HL-60/S4 treated with phorbol 12-myristate 13-acetate at 8.2 ng/mL for 4 days and 3 days (cell line): Measurements from ENCODE around the gene TMPO.
"Not testable (repeated sequence)": the region's sequence is repeated elsewhere in the genome, so short reads cannot be mapped to it uniquely, and the experiment has no call there.

Experiments used
- in situ Hi-C: fragments of 300-500 bp; cut with MboI; formaldehyde crosslinking; loops from 2 replicates; pipeline ENCODE4 v1.15.0; 2022; ENCODE audit warnings: low sequenced_read_pairs

The TMPO gene, protein sequence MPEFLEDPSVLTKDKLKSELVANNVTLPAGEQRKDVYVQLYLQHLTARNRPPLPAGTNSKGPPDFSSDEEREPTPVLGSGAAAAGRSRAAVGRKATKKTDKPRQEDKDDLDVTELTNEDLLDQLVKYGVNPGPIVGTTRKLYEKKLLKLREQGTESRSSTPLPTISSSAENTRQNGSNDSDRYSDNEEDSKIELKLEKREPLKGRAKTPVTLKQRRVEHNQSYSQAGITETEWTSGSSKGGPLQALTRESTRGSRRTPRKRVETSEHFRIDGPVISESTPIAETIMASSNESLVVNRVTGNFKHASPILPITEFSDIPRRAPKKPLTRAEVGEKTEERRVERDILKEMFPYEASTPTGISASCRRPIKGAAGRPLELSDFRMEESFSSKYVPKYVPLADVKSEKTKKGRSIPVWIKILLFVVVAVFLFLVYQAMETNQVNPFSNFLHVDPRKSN

DNA sequence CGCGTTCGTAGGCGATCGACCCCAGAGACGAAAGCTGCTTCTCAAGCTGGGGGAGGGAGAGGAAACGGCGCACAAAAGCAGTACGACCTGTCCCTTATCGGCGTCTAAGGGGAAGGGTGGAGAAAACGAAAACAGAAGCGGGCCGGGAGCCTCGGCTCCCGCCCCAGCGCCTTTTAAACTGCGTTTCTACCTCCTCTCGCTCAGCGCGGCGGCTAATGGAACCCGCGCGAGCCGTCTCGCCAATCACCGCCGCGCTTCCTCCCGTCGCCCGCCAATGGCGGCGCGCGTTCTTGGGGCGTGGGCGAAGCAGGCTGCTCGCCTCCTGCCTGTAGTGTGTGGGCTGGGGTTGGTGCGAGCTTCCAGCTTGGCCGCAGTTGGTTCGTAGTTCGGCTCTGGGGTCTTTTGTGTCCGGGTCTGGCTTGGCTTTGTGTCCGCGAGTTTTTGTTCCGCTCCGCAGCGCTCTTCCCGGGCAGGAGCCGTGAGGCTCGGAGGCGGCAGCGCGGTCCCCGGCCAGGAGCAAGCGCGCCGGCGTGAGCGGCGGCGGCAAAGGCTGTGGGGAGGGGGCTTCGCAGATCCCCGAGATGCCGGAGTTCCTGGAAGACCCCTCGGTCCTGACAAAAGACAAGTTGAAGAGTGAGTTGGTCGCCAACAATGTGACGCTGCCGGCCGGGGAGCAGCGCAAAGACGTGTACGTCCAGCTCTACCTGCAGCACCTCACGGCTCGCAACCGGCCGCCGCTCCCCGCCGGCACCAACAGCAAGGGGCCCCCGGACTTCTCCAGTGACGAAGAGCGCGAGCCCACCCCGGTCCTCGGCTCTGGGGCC lies at the start of gene TMPO:
Gene TMPO (plus strand): TSS at position 304 of the 824 bp plus-strand sequence. CDS start 278 bp downstream, at position 582.
- in situ Hi-C loops = no loop called here

DNA sequence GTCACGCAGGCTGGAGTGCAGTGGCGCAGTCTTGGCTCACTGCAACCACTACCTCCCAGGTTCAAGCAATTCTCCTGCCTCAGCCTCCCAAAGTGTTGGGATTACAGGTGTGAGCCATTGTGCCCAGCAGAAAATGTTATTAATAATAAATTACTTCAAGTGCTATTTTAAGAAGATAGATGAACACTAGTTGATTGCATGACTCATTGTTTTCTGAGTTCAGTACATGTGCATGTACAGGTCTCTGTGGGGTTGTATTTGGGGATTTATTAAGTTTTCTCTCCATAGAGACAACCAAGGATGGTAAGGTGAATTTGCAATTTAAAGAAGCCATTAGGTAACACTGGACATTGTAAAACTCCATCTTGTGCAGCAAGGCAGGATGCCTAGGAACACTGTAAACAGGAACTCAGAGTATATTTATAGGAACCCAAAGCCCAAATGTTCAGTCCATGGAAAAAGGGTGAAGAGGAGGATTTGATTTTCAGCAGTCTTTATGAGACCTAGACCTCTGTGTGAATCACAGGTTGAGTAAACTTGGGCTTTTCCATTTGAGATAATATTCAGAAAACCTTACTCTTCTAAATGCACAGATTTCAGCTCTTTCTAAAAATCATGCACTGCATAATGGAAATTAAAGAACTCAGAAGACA lies 49.3 kb upstream of the TMPO start:
- in situ Hi-C loops = no loop called here

DNA sequence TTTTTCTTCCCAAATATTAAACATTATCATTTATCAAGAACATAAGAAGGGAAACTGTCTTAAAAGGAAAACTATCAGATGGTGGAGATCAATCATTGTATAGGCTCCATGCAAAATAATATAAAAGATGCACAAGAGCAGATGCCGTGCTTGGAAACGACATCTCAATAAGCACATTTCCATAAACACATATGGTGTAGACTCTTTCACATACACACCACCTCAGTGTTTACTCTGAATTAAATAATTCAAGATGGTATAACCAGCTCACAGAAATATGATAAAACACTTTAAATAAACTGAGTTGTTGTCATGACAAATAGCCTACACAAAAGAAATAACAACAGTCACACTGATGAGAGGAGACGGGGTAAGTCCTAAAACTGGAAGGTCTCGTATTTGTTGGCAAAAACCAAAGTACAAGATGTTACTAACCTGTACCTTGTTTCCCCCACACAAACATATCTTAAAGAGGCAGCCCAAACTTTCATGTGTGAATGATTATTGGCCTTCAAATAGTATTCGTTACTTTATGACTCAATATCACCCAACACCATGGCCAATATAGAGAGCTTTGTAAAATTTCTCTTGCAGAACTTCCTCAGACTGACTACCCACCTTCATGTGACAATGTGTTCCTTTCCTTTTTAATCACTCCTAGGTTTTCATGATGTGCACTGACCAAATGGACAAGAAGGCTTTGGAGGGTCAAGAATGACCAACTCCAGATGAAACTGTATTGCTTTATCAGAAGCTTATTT lies 48.6 kb upstream of the TMPO start:
- in situ Hi-C loops = no loop called here

DNA sequence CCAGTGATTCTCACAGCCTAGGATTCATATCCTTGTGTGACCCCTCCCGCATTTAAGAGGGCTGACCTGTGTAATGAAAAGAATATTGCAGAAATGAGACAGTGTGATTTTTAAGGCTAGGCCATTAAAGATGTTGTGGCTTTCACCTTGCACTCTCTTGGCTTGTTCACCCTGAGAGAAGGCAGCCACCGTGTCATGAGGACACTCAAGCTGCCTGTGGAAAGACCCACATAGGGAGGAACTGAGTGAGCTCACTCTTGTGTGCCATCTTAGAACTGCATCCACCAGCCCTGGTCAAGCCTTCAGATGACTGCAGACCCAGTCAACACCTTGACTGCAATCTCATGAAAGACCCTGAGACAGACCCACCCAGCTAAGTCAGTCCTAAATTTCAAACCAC lies 46.3 kb upstream of the TMPO start:
- in situ Hi-C loops = no loop called here

DNA sequence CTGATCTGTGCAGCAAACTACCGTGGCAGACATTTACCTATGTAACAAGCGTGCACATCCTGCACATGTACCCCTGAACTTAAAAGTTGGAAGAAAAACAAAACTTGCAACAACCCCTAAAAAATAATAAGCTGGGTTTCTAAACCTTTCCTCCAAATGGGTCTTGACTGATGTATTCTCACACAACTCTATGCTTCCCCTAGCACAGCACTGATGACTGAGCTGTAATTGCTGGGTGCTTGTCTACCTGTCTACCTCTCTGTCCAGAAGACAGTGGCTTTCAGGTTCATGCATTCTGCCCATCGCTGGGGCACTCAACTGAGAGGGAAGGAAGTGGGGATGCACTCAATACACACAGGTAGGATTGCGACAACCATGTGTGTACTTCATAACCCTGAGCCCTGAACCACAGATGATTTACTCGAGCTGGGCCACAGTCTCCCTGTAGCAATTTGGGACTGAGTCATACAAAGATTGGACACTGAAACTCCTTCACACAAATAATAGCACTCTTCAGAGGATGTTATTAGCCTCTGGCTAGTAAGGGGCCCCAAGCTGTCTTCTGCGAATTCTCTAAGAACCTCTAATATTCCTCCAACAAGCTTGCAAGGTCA lies 44.8 kb upstream of the TMPO start:
- in situ Hi-C loops = no loop called here

DNA sequence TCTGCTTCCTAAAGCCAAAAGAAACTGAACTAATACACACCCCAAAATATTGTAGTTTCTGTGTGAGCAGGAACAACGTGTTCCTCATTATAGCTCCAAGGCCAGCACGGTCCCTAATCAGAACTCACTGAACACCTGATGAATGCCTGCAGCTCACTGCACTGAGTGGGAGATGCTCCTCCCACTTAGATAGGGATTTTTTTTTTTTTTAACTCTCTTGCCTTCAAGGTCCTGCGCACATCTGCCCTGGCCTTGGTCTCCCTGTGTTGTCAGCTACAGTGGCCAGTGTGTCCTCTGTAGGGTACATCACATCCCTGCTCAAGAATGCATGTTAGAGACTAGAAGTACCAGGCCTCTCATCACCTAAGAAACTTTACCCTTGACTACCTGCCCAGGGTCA lies 44.3 kb upstream of the TMPO start:
- in situ Hi-C loops = no loop called here

DNA sequence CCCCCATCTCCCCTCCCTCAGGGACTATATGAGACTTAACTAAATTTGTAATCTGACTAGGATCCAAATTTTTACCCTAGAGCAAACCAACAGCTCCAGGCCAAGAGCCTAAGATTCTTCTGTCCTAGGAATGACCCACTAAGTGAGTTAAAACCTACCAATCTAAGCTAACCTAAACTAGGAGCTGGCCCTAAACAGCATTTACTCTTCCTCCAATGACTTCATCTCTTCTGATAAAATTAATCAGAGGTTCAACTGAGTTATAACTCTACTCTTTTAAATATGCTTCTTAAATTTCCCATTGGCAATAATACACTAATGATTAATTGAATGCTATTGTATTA lies 39.9 kb upstream of the TMPO start:
- in situ Hi-C loops = no loop called here

DNA sequence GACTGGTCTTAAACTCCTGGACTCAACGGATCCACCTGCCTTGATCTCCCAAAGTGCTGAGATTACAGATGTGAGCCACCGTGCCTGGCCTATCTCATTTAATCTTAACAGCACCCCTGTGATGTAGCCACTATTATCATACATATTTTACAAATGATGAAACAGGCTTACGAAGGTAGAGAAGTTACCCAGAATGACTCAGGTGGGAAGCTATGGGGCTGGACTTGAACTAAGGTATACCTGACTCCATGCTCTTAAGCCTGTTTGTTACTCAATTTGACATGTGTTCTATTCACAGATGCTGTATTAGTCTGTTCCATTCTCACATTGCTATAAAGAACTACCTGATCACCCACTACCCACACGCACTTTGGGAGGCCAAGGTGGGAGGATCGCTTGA lies 36.8 kb upstream of the TMPO start:
- in situ Hi-C loops = no loop called here

DNA sequence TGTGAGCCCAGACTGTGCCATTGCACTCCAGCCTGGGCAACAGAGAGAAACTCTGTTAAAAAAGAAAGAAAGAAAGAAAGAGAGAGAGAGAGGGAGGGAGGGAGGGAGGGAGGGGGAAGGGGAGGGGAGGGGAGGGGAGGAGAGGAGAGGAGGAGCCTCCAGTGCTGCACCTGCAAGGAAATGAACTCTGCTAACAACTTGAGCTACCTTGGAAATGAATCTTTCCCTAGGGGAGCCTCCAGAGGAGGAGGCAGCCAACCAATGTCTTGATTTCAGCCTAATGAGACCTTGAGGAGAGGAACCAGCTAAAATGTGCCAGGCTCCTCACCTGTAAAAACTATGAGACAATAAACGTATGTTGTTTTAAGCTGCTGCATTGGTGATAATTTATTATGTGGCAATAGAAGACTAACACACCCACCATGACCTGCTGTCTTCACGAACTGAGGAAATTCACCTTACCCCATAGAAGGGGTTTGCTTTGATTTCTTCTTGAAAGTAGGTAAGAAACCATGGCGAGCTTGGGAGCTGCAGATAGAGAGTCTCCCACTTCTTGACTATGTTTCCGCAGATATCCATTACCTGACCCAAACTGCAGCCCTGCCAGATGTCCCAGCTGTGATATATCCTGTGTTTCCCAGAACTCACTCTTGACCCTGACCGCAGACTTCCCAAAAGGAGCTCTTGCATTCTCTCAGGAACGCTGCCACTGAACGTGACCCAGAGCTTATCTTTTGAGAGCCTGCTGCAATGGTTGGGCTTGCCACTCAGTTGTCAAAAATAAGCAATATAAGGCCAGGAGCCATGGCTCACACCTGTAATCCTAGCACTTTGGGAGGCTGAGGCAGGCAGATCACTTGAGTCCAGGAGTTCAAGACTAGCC lies 31.5 kb upstream of the TMPO start:
- in situ Hi-C loops = no loop called here

DNA sequence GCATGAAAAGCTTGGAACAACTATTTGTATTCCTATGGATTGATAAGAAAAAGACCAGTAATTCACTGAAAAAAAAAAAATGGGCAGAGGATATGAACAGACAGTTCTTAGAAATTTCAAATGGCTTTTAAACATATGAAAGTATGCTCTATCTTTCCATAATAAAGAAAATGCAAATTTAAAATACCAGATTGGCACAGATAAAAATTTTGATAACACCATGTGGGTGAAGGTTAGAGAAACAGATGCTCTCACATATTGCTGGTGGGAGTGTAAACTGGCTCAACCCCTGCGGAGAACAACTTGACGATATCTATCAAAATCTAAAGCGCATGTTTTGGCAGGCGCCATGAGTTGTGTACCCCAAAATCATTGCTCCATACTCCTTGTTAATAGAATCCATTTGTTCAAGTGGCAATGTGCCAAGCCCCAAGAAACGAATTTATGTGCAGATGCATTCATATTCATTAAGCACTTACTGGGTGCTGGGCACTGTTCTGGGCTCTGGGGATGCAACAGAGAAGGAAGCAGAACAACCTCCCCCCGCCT lies 29.5 kb upstream of the TMPO start:
- in situ Hi-C loops = no loop called here

DNA sequence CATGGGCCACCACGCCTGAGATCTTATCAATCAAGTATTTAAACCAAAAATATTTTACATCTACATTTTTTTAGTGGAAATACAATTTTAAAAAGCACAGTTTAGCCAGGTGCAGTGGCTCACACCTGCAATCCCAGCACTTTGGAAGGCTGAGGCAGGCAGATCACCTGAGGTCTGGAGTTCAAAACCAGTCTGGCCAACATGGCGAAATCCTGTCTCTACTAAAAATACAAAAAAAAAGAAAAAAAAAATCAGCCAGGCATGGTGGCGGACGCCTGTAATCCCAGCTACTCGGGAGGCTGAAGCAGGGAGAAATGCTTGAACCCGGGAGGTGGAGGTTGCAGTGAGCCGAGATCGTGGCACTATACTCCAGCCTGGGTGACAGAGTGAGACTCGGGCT lies 27.0 kb upstream of the TMPO start:
- in situ Hi-C loops = not testable (repeated sequence)

DNA sequence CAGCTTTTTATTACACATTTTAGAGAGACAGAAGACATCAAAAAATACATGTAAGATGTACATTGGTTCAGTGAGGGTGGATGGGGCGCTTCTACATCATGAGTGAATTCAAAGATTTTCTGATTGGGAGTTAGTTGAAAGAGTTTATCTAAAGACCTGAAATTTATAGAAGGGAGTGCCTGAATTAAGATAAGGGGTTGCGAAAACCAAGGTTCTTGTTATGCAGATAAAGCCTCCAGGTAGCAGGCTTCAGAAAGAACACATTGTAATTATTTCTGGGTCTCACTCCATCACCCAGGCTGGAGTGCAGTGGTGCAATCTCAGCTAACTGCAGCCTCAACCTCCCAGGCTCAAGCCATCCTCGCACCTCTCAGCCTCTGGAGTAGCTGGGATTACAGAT lies 26.2 kb upstream of the TMPO start:
- in situ Hi-C loops = no loop called here

DNA sequence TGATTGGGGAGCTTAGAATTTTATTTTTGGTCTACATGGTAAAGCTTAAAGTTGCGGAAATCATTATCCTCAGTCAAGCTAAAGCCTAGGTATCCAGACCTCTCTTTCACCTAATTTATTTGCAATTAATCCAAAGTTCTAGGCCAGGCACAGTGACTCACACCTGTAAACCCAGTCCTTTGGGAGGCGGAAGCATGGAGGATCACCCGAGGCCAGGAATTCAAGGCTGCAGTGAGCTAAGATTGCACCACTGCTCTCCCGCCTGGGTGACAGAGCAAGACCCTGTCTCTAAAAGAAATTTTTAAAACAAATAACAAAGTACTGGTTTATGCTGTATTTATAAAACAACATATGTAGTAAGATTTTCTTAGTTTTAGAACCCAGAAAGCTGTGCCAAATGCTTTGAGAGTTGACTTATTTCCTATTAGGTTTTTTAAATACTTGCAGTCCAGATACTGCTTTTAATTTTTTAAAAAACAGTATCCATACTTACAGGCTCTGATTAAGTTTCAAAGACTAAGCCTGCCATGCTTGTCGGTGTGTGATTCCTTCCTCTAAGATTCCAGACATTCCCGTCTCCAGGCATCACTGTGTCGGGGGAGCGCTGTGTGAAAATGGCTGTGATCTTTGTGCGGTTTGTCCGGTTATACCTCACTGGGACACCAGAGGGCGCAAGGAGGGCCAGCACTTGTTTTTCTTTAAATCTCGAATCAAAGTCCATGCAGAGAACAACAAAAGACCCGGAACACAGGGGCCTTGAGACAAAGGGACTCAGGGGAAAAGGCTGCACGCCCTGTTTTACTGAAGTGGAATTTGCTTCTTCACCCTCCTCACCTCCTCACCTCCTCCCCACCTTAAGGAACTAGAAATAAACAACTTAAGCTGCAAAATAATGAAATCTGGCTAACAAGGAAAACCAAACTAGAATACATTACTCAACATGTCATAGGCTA lies 24.6 kb upstream of the TMPO start:
- in situ Hi-C loops = no loop called here

DNA sequence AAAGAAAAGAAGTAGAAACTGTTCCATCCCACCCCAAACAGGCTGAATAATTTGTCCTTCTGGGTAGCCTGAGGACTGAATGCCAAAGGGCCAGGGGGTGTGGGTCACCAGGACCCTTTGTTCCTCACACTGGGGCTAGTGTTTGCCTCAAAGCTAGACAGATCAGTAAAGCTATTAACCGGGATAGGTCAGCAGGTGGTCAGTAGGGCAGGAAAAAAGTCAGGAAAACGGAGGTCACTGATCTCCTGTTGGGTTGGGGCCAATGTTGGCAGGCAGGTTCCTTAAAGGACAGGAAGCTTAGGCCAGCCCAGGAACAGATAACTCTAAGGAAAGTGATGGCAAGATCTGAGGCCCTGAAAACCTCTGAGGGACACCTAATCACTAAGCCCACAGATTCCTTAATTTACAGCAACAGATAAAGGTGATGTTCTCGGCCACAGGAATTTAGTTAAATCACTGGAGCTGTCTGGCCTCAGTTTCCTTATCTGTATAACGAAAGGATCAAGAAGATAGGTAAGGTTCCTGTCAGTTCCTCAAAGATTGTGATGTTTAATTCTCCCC lies 22.7 kb upstream of the TMPO start:
- in situ Hi-C loops = no loop called here

DNA sequence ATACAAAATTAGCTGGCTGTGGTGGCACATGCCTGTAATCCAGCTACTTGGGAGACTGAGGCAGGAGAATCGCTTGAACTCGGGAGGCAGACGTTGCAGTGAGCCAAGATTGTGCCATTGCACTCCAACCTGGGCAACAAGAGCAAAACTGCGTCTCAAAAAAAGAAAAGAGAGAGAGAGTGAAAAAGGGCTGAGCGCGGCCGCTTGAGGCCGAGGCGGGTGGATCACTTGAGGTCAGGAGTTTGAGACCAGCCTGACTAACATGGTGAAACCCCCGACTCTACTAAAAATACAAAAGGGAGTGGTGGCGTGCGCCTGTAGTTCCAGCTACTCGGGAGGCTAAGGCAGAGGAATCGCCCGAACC lies 14.1 kb upstream of the TMPO start:
- in situ Hi-C loops = not testable (repeated sequence)

DNA sequence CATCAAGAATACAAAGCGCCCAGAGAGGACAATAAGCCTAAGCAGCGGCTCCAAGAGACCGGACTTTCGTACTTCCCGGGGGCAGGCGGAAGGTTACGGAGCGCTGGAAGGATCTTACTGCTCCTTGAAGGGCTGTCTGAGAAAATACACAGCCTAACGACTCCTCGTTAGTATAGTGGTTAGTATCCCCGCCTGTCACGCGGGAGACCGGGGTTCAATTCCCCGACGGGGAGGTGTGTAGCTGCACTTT lies 12.1 kb upstream of the TMPO start:
- in situ Hi-C loops = no loop called here

DNA sequence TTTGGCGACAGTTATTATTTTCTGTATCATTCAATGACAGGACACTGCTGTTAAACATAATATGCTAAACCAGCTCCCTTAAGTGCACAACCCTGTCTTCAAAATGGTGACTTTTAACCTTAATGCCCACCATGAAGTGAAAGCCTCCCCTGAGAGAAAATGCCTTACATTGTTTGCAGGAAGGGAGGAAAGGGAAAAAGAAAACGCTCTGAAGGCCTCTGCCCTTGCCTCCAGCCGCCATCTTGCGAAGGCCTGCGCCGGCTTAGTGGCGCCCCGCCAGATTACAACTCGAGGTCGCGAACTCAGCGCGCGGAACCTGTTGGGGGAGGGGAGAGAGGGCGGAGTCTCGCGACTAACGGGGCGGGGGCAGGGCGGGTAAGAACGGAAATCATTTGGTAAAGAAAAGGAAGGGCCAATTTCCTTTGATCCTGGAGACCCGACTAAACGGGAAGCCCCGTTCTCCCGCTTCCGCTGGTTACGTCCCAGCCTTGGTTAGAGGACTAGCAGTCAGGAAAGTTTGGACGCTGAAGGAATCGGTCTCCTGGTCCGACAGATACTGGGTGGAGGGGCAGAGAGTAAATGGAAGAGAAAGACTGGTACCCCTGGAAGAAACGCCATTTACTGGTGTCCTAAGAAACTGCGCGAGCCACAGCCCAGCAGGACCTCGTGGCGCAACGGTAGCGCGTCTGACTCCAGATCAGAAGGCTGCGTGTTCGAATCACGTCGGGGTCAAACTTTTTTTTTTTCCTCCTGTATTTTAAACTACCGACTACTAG lies 11.6 kb upstream of the TMPO start:
- in situ Hi-C loops = no loop called here

DNA sequence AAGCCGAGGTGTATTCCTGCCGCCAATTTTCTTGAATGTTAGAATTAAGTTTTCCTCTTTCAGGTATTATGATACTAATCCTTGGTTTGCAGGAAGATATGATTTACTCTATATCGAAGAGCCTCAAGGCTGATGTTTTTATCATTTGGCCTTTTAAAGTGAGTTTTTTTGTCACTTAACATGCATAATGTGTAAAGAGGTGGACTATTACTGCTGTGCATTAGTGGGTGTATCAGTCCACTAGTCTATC lies 11.1 kb upstream of the TMPO start:
- in situ Hi-C loops = no loop called here
